ENCODE measurements around the gene MIPOL1. TPM values are rescaled to one million over a fixed set of nuclear protein-coding genes. Genes with fewer than 3 reads are reported as not detected.
"Not testable (repeated sequence)": the region's sequence is repeated elsewhere in the genome, so short reads cannot be mapped to it uniquely, and the experiment has no call there.

The MIPOL1 gene
- total RNA-seq, 2 experiments from 2014 or later: not detected

- Mint-ChIP-seq H3K36me3 (no peaks in the 10 kb centered on the region), H3K4me1 (no peaks in the 10 kb centered on the region), H3K27me3 (no peaks in the 10 kb centered on the region), H3K4me3 (no peak overlapping the region), H3K9me3 (no peaks in the 10 kb centered on the region), H3K27ac (no peak overlapping the region)
- DNase-seq: no peak
These were observed 76.9 kb downstream of the MIPOL1 start for GRCh38 chr14:37274652-37275051.

GRCh38 chr14:37275963-37276362 lies 78.2 kb downstream of the MIPOL1 start:
- no peak for DNase-seq
- H3K27ac Mint-ChIP-seq: no peak overlapping the region
- no peak overlapping the region for H3K4me3 Mint-ChIP-seq
- no peaks in the 10 kb centered on the region for H3K4me1 Mint-ChIP-seq
- no peaks in the 10 kb centered on the region for H3K9me3 Mint-ChIP-seq
- H3K36me3 Mint-ChIP-seq: no peaks in the 10 kb centered on the region
- no peaks in the 10 kb centered on the region for H3K27me3 Mint-ChIP-seq

- Mint-ChIP-seq H3K27ac (no peak overlapping the region), H3K9me3 (no peaks in the 10 kb centered on the region), H3K4me1 (no peaks in the 10 kb centered on the region), H3K36me3 (no peaks in the 10 kb centered on the region), H3K27me3 (no peaks in the 10 kb centered on the region), H3K4me3 (no peak overlapping the region)
- DNase-seq: no peak
These were observed 81.2 kb downstream of the MIPOL1 start for GRCh38 chr14:37278636-37279538.

GRCh38 chr14:37279818-37280217 lies 82.1 kb downstream of the MIPOL1 start:
- no peak overlapping the region for H3K27ac Mint-ChIP-seq
- H3K9me3 Mint-ChIP-seq: no peaks in the 10 kb centered on the region
- no peaks in the 10 kb centered on the region for H3K4me1 Mint-ChIP-seq
- no peak overlapping the region for H3K4me3 Mint-ChIP-seq
- H3K36me3 Mint-ChIP-seq: no peaks in the 10 kb centered on the region
- H3K27me3 Mint-ChIP-seq: no peaks in the 10 kb centered on the region
- DNase-seq: no peak

GRCh38 chr14:37284760-37285159 lies 87.0 kb downstream of the MIPOL1 start:
- Mint-ChIP-seq H3K27me3 (no peaks in the 10 kb centered on the region), H3K4me1 (no peaks in the 10 kb centered on the region), H3K9me3 (no peaks in the 10 kb centered on the region), H3K4me3 (no peak overlapping the region), H3K36me3 (no peaks in the 10 kb centered on the region), H3K27ac (no peak overlapping the region)
- DNase-seq: no peak

GRCh38 chr14:37285220-37285619 lies 87.5 kb downstream of the MIPOL1 start:
- Mint-ChIP-seq H3K9me3 (no peaks in the 10 kb centered on the region), H3K36me3 (no peaks in the 10 kb centered on the region), H3K4me3 (no peak overlapping the region), H3K4me1 (no peaks in the 10 kb centered on the region), H3K27me3 (no peaks in the 10 kb centered on the region), H3K27ac (no peak overlapping the region)
- DNase-seq: no peak

GRCh38 chr14:37289688-37290087 lies 92.0 kb downstream of the MIPOL1 start:
- Mint-ChIP-seq H3K9me3 (peaks cover 2% of the 10 kb centered on the region), H3K4me3 (no peak overlapping the region), H3K27ac (no peak overlapping the region), H3K27me3 (no peaks in the 10 kb centered on the region), H3K36me3 (no peaks in the 10 kb centered on the region), H3K4me1 (no peaks in the 10 kb centered on the region)
- DNase-seq: no peak

GRCh38 chr14:37295262-37295661 lies 97.5 kb downstream of the MIPOL1 start:
- DNase-seq, H3K4me1 Mint-ChIP-seq, H3K36me3 Mint-ChIP-seq, H3K4me3 Mint-ChIP-seq, H3K27me3 Mint-ChIP-seq, H3K9me3 Mint-ChIP-seq, H3K27ac Mint-ChIP-seq: not testable (repeated sequence)

- no peak overlapping the region for H3K27ac Mint-ChIP-seq
- no peak overlapping the region for H3K4me3 Mint-ChIP-seq
- H3K4me1 Mint-ChIP-seq: no peaks in the 10 kb centered on the region
- DNase-seq: no peak
- no peaks in the 10 kb centered on the region for H3K27me3 Mint-ChIP-seq
- no peaks in the 10 kb centered on the region for H3K36me3 Mint-ChIP-seq
- H3K9me3 Mint-ChIP-seq: no peaks in the 10 kb centered on the region
These were observed 113.5 kb downstream of the MIPOL1 start for GRCh38 chr14:37311252-37311651.

GRCh38 chr14:37318938-37319337 lies 121.2 kb downstream of the MIPOL1 start:
- peaks cover 3% of the 10 kb centered on the region for H3K27me3 Mint-ChIP-seq
- H3K4me3 Mint-ChIP-seq: no peak overlapping the region
- no peak overlapping the region for H3K27ac Mint-ChIP-seq
- H3K36me3 Mint-ChIP-seq: no peaks in the 10 kb centered on the region
- no peaks in the 10 kb centered on the region for H3K4me1 Mint-ChIP-seq
- DNase-seq: no peak
- H3K9me3 Mint-ChIP-seq: peaks cover 2% of the 10 kb centered on the region

- DNase-seq: no peak
- Mint-ChIP-seq H3K9me3 (peaks cover 2% of the 10 kb centered on the region), H3K36me3 (no peaks in the 10 kb centered on the region), H3K4me1 (no peaks in the 10 kb centered on the region), H3K4me3 (no peak overlapping the region), H3K27ac (no peak overlapping the region), H3K27me3 (peaks cover 3% of the 10 kb centered on the region)
These were observed 122.4 kb downstream of the MIPOL1 start for GRCh38 chr14:37320106-37320505.

- no peaks in the 10 kb centered on the region for H3K36me3 Mint-ChIP-seq
- no peak overlapping the region for H3K27ac Mint-ChIP-seq
- H3K4me1 Mint-ChIP-seq: no peaks in the 10 kb centered on the region
- H3K27me3 Mint-ChIP-seq: peaks cover 3% of the 10 kb centered on the region
- peaks cover 3% of the 10 kb centered on the region for H3K9me3 Mint-ChIP-seq
- no peak overlapping the region for H3K4me3 Mint-ChIP-seq
- no peak for DNase-seq
These were observed 127.6 kb downstream of the MIPOL1 start for GRCh38 chr14:37325332-37325731.

- no peaks in the 10 kb centered on the region for H3K36me3 Mint-ChIP-seq
- no peak overlapping the region for H3K4me3 Mint-ChIP-seq
- H3K27ac Mint-ChIP-seq: no peak overlapping the region
- peaks cover 4% of the 10 kb centered on the region for H3K9me3 Mint-ChIP-seq
- H3K27me3 Mint-ChIP-seq: peaks cover 3% of the 10 kb centered on the region
- H3K4me1 Mint-ChIP-seq: no peaks in the 10 kb centered on the region
- DNase-seq: no peak
These were observed 128.7 kb downstream of the MIPOL1 start for GRCh38 chr14:37326434-37326833.

GRCh38 chr14:37327933-37328332 lies 130.2 kb downstream of the MIPOL1 start:
- H3K9me3 Mint-ChIP-seq, H3K4me3 Mint-ChIP-seq, H3K36me3 Mint-ChIP-seq, H3K27ac Mint-ChIP-seq, DNase-seq, H3K27me3 Mint-ChIP-seq, H3K4me1 Mint-ChIP-seq: not testable (repeated sequence)

GRCh38 chr14:37328673-37329072 lies 130.9 kb downstream of the MIPOL1 start:
- DNase-seq: no peak
- H3K4me3 Mint-ChIP-seq: no peak overlapping the region
- no peak overlapping the region for H3K27ac Mint-ChIP-seq

More at GRCh38 chr14:37328673-37329072, 130.9 kb downstream of the MIPOL1 start:
- Mint-ChIP-seq H3K36me3 (no peaks in the 10 kb centered on the region), H3K27me3 (no peaks in the 10 kb centered on the region), H3K9me3 (peaks cover 5% of the 10 kb centered on the region), H3K4me1 (no peaks in the 10 kb centered on the region)

Data from activated naive CD8-positive, alpha-beta T cell treated with anti-CD3 and anti-CD28 coated beads for 36 hours (primary cell).